Stimulated activated CD8-positive, alpha-beta memory T cell treated with anti-CD3 and anti-CD28 coated beads, Interleukin-7, amount 100 ng/mL, for 1 hour (primary cell): ENCODE data around the gene TBC1D24.
A peak's percentile ranks its signal among the peaks of the same experiment; 100 is the strongest.
"Not testable (repeated sequence)": the region's sequence is repeated elsewhere in the genome, so short reads cannot be mapped to it uniquely, and the experiment has no call there.

Experiments used
- DNase-seq, 2 donors: peaks; one replicate each; pipeline ENCODE4 v3.0.0-alpha.2; 2020; ENCODE audit warnings: low read depth in 2 of 2

The TBC1D24 gene

DNA sequence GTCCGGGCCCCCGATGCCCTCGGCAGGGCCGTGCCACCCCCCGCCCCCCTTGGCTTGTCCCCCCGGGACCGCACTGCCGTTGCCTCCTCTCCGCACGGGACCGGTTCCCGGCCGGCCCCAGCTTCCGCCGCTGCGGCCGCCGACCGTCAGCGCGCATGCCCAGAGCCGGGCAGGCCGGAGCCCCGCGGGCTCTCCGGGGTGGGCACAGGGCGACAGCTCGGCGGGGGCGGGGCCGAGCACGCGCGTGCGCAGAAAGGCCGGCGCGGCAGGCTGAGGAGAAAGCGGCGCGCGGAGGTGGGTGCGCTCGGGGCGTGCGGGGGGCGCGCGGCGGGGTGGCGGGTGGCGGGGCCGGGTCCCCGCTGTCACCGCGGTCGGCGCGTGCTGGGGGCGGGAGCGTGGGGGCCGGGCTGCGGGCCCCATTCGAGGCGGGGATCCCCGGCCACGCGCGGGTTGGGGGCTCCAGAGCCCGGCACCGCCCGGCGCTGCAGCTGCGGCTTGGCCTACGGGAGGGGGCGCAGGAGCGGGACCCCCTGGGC lies at the start of gene TBC1D24:
TBC1D24 (plus strand) TSS at position 251 of the 536 bp plus-strand sequence. CDS start 21,022 bp downstream, outside the sequence.
- peak; percentile 57 to 65 for DNase-seq

DNA sequence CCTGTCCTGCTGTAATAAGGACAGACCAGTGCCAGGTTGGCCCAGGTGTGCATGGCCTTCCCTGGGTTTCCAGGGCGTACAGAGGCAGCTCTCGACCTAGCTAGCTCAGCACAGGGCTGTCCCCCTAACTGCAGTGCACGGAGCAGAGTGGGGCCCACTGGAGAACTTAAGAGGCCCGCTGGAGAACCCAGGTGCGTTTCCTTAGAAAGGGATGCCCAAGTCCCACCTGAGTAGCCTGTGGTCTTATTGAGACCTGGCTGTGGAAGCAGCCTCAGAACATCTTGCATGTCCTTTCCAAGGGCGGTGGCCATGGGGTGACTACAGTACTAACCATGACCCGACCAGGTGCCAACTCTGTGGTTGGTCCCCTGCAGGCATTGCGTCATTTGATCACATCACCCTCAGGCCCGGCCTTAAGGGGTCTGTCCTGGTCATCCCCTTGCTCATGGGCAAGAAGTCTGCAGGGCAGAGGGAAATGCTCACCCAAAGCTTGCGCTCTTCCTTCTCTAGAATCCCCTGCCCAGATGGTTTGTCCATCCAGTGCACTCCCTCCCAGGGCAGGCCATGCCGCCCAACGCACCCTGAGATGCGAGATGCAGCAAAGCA lies 49.0 kb upstream of the TBC1D24 start:
- no peak for DNase-seq

DNA sequence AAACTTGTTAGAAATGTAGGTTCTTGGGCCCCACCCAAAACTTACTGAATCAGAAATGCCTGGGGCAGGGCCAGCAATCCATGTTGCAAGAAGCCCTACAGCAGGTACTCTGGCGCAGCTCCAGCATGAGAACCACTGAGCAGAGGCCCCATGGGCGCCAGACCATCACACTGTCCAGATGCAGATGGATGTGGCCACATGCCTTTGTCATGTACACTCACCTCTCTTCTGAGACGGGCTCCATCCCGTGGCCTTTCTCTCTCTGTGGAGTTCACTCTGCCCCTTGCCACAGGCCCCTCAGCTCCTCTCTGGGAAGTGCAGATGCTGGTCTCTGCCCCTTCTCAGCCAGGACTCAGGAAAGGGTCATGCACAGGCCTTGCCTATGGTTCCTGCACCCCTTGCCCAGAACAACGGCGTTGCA lies 48.0 kb upstream of the TBC1D24 start:
- DNase-seq, result no peak

DNA sequence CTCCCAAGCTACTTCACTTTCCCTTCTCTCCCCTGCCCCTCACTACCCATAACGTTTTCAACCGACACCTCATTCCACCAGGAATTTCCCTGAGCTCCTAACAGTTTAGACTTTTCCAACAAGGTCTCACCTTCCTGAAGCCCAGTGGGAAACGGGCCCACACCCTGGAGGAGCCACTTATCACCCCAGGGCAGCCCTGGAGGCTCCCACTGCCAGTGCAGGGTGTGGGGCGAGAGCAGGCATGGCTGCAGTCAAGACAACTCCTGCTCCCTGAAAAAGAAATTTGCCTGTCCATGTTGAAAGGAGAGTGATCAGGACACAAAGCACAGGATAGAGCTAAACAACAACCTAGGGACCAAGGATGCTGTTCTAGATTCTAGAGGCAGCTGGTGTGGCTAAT lies 47.4 kb upstream of the TBC1D24 start:
- no peak for DNase-seq

DNA sequence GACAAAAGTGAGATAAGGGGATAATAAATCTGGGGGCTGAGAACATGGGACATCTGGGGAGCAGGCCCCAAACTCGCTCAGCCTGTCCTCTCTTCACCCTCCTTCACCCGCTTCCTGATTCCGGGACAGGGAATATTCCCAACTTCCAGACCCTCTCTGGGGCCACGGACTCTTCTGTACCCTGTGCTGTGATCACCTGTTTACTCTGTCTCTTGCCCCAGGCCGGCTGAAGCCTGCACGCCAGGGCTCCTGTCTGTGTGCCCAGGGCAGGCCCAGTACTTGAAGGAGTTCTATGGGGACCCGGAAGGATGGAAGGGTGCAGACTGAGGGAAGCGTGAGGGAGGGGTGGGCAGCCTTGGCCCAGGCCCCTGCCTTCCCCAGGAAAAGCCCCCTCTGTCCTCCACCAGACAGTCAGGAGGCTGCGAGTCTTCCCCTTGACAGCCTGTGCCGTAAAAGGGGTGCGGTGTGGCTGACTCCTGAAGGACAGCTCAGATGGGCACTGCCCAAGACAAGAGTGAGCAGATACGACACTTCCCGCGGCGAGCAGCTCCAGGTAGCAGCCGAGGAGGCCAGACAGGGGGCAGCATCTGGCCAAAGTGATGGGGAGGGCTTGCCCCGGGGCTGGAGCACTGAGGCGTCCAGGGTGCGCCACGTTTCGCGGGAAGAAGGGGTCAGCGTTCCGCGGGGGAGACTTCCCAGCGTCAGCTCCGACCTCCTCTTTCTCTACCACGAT lies 46.7 kb upstream of the TBC1D24 start:
- no peak for DNase-seq

DNA sequence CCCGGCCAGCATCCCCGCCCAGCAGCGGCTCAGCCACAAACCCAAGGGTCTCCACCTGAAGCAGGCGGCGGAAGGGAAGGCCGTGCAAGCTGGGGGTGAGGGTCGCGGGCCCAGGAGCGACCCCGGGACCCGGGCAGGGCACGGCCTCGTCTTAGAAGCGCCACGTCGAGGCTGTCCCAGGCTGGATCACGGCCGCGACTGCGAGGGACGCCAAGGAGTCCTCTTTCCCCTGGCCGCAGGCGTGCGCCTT lies 46.2 kb upstream of the TBC1D24 start:
- no peak for DNase-seq

DNA sequence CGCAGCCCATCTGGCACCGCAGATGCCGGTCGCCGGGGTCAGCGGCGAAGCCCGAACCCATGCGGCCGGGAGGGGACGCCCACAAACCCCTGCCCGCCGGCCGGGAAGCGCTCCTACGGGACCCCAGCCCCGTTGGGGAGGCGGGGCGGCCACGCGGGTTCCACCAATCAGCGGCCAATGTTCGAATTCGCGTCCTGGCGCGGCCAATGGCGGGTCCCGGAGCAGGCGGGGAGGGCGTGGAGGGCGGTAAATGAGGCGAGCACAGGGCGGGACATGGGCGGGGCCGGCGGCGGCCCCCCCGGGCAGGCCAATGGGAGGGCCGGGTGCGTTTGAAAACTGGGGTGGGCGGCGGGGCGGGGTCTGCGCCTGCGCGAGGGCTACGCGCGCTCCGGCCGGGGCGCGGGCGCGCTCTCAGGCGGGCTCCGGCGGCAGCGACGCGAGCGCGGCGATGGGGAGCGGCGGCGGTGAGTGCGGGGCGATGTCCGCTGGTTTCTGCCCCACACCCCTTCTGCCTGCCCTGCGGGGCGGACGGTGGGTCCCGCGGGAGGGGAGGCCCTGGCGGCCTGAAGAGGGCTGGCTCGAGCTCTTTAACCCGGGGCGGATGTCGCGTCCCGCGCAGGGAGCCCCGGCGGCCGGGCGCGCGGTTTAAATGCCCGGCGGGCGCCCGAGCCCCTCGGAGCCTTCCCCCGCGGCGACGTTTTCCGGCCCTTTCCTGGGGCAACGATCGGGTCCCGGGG lies 45.7 kb upstream of the TBC1D24 start, which contains the start of gene CCNF:
CCNF (plus strand) TSS at position 414 of the 737 bp plus-strand sequence; CDS start at position 449, 35 bp downstream.
- DNase-seq, result peak; percentile 95 to 96

DNA sequence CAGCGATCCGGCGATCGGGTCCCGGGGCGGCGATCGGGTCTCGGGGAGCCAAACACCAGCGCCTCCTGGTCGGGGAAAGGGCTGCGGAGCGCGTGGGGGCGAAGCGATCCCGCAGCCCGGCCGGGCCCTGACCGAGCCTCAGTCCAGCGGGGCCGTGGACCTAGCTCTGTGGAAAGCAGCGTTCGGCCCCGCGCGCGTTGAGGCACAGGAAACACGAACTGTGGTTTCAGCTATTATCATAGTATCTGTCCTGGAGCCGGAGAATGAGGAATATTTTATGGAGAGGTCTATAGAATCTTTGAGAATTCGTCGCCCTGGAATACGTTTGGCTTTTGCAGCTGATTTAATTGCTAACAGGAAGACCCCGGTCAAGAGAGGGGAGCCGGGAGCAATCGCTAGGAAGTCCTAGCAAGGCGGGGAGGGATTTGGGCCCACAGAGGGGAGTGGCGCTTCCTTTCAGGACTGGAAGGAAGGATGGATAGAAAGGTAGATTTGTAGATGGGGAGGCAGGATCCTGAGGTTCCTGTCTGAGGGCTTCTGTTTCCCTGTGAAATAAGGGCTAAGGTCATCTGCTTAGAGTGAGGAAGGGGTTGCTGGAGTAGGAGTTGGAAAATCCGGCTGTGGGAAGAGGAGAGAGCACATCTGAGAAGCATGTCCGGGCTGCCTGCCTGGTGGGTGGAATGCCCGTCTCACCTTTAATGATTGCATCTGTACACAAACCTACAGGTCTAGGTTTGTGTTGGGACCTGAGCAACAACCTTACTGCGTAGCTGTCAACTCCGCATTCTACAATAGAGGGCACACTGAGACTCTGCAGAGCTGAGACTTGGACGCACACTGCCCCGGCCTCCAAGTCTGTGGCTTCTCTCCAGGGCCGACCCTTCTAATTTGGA lies 44.9 kb upstream of the TBC1D24 start:
- DNase-seq, result no peak

DNA sequence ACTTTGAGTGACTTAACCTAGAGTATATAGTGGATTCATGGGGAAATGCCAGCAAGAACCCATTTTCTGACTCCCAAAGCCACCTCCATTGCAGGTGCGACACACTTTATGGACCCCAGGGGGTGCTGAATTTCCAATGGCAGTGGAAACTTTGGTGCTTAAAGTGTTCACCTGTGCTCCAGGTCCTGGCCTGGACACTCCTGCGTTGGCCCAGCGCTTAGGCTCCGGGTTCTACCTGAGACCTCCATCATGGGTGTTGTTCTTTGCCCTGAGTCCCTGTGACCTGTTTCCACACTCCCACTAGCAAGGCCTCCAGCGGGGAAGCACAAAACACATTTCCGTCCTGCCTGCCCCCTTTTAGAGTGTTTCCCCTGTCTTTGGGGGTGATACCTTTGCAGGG lies 42.6 kb upstream of the TBC1D24 start:
- no peak for DNase-seq

DNA sequence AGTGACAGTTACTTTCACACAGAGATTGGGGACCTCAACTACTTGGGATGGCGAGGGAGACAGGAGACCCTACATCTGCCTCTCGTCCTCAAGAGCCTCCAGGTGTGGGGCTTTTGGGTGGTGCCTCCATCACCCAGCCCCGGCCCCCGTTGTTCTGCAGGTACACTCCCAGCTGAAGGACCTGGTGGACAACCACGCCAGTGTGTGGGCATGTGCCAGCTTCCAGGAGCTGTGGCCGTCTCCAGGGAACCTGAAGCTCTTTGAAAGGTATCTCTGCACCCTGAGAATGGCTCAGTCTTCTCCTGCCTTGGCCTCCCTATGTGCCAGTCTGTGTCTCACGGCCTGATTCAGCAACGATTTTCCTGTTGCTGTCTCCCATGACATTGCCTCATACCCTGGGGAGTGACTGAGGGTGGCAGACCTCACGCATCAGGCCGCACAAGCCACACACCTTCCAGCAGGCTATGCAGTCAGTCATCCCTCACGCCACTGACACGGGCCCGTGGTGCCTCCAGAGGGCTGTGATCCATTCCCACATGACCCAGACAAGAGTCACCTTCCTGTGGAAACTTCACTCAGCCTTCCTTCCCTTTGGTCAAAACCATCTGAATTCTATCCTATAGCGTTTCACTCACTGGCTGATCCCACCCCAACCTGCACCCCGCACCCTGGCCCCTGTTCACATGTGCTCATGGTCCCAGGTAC lies 42.0 kb upstream of the TBC1D24 start:
- DNase-seq, result no peak

DNA sequence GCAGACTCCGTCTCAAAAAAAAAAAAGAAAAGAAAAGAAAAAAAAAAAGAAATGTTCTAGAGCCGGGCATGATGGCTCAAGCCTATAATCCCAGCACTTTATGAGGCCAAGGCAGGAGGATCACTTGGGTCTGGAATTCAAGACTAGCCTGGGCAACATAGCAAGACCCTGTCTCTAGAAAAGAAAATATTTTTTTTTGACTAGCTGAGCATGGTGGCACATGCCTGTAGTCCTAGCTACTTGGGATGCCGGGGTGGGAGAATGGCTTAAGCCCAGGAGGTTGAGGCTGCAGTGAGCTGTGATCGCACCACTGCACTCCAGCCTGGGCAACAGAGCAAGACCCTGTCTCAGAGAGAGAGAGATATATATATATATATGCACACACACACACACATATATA lies 39.7 kb upstream of the TBC1D24 start:
- DNase-seq, result not testable (repeated sequence)

DNA sequence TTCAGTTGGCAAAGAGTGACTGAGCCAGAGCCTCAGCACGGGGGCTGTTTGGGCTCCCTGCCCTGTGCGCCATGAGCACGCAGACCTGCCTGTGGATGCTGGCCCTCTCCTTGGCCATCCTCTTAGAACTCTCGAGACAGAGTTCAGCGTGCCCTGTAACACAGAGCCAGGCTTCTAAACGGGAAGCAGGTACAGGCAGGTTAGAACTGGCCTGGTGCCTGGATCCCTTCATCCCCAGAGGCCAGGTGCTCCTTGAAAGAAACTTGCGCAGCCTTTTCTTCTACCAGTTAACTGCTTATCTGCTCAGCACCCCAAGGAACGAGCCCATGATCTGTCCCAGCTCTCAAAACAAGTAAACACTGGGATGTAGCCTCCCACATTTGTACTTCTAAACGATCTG lies 38.8 kb upstream of the TBC1D24 start:
- DNase-seq, result no peak

DNA sequence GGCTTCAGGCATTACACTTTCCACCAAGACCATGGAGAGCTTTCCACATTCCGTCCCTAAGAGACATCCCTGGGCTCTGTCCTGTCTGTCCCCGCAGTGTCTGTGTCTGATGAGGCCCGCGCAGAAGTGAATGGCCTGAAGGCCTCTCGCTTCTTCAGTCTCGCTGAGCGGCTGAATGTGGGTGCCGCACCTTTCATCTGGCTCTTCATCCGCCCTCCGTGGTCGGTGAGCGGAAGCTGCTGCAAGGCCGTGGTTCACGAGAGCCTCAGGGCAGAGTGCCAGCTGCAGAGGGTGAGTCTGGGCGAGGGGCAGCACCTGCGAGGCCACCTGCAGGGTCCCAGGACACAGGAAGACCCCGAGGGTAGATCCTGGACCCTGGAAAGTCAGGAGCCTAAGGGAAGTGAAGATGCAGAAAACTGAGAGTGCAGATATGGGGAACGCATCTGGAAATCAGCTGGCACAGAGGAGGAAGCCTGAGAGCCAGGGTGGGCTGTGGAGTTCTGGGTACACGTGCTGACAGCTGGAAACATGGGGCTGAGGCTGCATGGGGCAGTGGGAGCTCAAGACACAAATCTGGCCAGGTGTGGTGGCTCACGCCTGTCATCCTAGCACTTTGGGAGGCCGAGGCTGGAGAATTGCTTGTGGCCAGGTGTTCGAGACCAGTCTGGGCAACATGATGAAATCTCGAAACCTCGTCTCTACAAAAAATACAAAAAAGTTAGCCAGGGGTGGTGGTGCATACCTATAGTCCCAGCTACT lies 37.7 kb upstream of the TBC1D24 start:
- no peak for DNase-seq

DNA sequence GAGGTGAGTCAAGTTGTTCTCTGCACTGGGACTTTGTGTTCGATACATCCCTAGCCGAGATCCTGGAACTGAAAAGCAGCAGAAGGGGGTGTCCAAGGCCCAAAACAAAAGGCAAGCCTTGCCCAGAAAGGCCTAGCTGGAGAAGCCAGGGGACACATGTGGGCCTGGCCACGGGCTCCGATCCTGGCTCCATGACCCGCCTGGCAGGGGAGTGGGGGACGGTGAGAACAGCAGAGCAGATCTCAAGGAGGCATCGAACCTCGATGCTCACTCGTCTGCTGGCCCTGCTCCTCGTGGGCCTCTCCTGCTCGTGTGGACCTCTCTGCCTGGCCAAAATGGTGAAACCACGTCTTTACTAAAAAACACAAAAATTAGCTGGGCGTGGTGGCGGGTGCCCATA lies 36.8 kb upstream of the TBC1D24 start:
- no peak for DNase-seq

DNA sequence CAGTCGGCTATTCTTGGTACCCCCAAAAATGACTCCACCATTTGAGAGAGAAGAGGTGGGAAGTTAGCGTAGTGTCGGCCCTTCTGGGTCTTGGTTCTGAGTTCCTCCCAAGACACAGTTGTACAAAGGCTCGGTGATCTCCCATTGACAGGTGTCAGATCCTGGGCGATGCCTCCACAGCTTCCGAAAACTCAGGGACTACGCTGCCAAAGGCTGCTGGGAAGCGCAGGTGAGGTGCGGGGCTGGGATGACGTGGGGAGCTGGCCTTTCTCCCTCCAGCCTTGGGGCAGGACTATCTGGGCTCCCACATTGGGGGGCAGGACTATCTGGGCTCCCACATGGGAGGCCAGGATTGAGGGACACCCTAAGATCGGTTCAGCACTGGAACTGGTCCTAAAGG lies 35.3 kb upstream of the TBC1D24 start:
- no peak for DNase-seq

DNA sequence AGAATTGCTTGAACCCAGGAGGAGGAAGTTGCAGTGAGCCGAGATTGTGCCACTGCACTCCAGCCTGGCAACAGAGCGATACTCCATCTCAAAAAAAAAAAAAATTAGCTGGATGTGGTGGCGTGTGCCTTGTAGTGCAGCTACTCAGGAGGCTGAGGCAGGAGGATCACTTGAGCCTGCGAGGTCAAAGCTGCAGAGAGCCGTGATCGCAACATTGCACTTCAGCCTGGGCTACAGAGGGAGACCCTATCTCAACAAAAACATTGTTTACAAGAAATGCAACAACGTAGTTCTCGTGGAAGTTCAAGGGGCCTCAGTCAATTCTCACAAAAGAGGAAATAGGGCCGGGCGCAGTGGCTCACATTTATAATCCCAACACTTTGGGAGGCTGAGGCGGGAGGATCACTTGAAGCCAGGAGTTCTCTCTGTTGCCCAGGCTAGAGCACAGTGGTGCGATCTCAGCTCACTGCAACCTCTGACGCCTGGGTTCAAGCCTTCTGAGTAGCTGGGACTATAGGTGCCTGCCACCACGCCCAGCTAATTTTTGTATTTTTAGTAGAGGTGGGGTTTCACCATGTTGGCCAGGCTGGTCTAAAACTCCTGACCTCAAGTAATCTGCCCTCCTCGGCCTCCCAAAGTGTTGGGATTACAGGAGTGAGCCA lies 33.7 kb upstream of the TBC1D24 start:
- not testable (repeated sequence) for DNase-seq

DNA sequence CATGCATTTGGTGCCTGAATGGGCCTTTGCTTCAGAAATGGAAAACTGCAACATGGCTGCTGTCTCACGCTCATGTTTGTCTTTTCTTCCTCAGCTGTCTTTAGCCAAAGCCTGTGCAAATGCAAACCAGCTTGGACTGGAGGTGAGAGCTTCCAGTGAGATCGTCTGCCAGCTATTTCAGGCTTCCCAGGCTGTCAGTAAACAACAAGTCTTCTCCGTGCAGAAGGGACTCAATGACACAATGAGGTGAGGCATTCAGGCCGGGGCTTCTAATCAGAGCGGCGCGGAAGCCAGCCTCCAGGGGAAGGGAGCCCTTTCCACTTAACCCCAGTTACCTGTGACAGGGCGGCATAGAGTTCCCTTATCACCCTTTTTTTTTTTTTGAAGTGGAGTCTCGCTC lies 31.4 kb upstream of the TBC1D24 start:
- DNase-seq, result no peak

DNA sequence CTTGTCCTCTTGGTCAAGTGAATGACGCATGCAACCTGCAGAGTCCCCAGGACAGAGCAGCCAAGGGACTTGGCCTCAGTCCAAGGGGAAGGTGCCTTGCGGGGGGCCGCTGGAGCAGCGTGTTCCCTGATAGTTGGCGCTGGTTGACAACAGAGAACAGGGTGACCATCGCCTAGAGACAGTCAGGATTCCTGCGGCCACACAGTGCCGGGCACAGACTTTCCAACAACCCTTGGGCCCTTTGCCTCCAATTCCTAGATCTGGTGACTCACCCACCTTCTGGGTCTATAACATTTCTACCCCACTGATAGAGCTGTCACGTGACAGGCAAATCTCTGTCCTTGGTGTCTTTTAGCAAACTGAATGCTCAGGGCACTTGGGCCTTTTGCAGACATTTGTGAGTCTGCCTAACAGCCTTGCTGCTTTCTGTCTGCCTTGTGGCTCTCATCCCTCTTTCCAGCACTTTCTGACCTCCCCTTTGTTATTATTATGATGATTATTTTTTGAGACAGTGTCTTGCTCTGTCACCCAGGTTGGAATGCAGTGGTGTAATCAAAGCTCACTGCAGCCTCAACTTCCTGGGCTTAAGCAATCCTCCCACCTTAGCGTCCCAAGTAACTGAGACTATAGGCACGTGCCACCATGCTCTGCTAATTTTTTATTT lies 26.9 kb upstream of the TBC1D24 start:
- no peak for DNase-seq

DNA sequence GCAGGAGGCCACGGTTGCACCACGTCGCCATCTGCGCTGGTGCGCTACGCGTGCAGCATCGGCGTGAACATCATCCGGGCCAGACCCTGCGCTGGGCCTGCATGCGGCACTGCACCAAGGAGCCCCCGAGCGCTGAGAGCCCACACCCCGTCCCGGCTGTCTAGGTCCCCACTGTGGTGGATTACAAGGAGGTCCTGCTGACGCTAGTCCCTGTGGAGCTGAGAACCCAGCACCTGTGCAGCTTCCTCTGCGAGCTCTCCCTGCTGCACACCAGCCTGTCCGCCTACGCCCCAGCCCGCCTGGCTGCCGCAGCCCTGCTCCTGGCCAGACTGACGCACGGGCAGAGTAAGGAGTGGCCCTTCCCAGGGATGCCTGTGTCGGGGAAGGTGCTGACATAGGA lies 25.8 kb upstream of the TBC1D24 start:
- DNase-seq, result no peak
